Natural killer cell (primary cell): ENCODE data around the gene AFAP1L2. TPM values are rescaled to one million over a fixed set of nuclear protein-coding genes. Genes with fewer than 3 reads are reported as not detected.
"Not testable (repeated sequence)": the region's sequence is repeated elsewhere in the genome, so short reads cannot be mapped to it uniquely, and the experiment has no call there.

Experiments
- ATAC-seq, 3 donors: fragments of 150-1000 bp in 2 of 3; fragments of 200-7000 bp in 1 of 3; cut with Tn5 transposase; 1 replicate in 1 of 3; 2 replicates in 2 of 3; pipeline ENCODE4 v1.10.0; 2021; ENCODE audit warnings: mild to moderate bottlenecking in 2 of 3, moderate library complexity in 2 of 3
- DNase-seq, 2 donors: peaks; one replicate each; pipeline versions ENCODE4 v3.0.0 to v3.0.0-alpha.2; 2013 to 2021; ENCODE audit warnings: mixed read lengths in 1 of 2
- H3K27ac ChIP-seq: one replicate; pipeline ENCODE4 v1.5.1; 2013; ENCODE audit warnings: mild to moderate bottlenecking, low read length
- H3K27me3 ChIP-seq: one replicate; pipeline ENCODE4 v1.6.1; 2013; ENCODE audit warnings: low read length; ENCODE audit not compliant: control insufficient read depth, insufficient read depth
- H3K36me3 ChIP-seq: one replicate; pipeline ENCODE4 v1.6.1; 2013; ENCODE audit warnings: low read length; ENCODE audit not compliant: control insufficient read depth, insufficient read depth
- H3K4me1 ChIP-seq: one replicate; pipeline ENCODE4 v1.6.1; 2013; ENCODE audit warnings: low read length; ENCODE audit not compliant: control insufficient read depth, insufficient read depth
- H3K4me3 ChIP-seq: one replicate; pipeline ENCODE4 v1.5.1; 2013; ENCODE audit warnings: low read length
- H3K9me3 ChIP-seq: one replicate; pipeline ENCODE4 v1.6.1; 2013; ENCODE audit warnings: low read length; ENCODE audit not compliant: control insufficient read depth, insufficient read depth
- H3K27ac Mint-ChIP-seq, 2 donors: one replicate each; pipeline ENCODE4 v1.8.0; 2022; ENCODE audit warnings: mild to moderate bottlenecking in 2 of 2, mixed read lengths in 2 of 2, moderate library complexity in 1 of 2
- H3K27me3 Mint-ChIP-seq, 2 donors: one replicate each; pipeline ENCODE4 v1.8.0; 2022; ENCODE audit warnings: low read depth in 2 of 2, mixed read lengths in 2 of 2
- H3K36me3 Mint-ChIP-seq: one replicate; pipeline ENCODE4 v1.8.0; 2022; ENCODE audit warnings: mixed read lengths
- H3K4me1 Mint-ChIP-seq, 2 donors: one replicate each; pipeline ENCODE4 v1.8.0; 2022; ENCODE audit warnings: mixed read lengths in 2 of 2
- H3K4me3 Mint-ChIP-seq: one replicate; pipeline ENCODE4 v1.8.0; 2022; ENCODE audit warnings: mild to moderate bottlenecking, moderate library complexity, mixed read lengths
- H3K9me3 Mint-ChIP-seq, 2 donors: one replicate each; pipeline ENCODE4 v1.8.0; 2022; ENCODE audit warnings: mixed read lengths in 2 of 2
- WGBS: methylation state at CpG from one replicate; pipeline ENCODE4 v1.1.7; 2013; ENCODE audit warnings: missing lambda C conversion rate; ENCODE audit not compliant: insufficient coverage; 5-methylcytosine and 5-hydroxymethylcytosine counted together
- intact Hi-C: fragments of 100-400 bp; cut with micrococcal nuclease; formaldehyde crosslinking; loops from one replicate; pipeline ENCODE4 v1.14.2; 2022
- total RNA-seq, 4 donors: library from RNA; stranded (reverse); fragments of 120-200 nt in 1 of 4; gene quantifications; one replicate each; pipeline versions ENCODE4 v1.2.3 to v1.2.4, GENCODE V29; 2013 to 2022
- TF ChIP-seq, protein P1 (sequence below): fragments of 200-600 bp; IDR thresholded peaks from one replicate; pipeline ENCODE4 v1.8.0; 2022; ENCODE audit warnings: antibody characterized with exemption

Gene AFAP1L2
- total RNA-seq, 3 donors from 2014 or later (not counting 1 experiment from before 2014, with no cell fraction given) = 0.66 to 2.8 (median 1.3) TPM

DNA sequence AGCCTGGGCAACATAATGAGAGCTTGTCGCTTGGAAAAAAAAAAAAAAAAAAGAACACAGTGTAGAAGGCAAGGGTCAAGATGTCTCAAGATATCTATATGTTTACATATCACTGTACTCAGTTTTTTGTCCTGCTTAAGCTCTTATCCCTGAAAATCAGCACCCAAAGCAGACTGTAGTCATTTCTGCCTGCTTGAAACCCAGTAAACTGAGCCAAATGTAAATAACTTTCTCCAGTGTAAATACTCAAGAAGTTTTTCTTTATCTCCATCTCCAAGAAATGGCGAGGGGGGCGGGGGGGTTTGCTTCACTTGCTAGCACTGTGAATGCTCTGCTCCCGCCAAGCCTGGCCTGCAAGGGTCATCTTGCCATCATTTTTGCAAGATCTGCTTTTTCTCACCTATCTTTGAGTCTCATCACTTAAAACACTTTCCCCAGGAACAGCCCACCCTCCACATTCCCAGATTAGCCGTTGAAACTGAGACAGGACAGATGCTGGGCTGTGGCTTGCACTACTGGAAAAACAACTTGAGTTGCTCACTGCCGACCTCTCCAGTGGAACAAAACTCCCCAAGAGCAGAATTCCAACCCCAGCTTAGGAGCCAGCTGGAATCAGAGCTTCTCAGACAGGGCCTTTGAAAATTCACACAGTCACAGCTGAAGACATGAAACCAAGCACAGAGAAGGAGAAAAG lies 54.6 kb downstream of the AFAP1L2 start:
- ATAC-seq (no peak), DNase-seq (no peak)
- Histone ChIP-seq H3K4me1 (no peaks in the 10 kb centered on the region), H3K9me3 (no peaks in the 10 kb centered on the region), H3K27me3 (no peaks in the 10 kb centered on the region), H3K36me3 (no peaks in the 10 kb centered on the region), H3K4me3 (no peak overlapping the region), H3K27ac (no peak overlapping the region)
- Mint-ChIP-seq H3K4me1 (no peaks in the 10 kb centered on the region), H3K27ac (no peak overlapping the region), H3K36me3 (no peaks in the 10 kb centered on the region), H3K27me3 (peaks cover 0 to 6% of the 10 kb centered on the region in 2 donors), H3K4me3 (no peak overlapping the region), H3K9me3 (no peaks in the 10 kb centered on the region)
- intact Hi-C loops = no loop called here
- TF ChIP-seq, protein P1, sequence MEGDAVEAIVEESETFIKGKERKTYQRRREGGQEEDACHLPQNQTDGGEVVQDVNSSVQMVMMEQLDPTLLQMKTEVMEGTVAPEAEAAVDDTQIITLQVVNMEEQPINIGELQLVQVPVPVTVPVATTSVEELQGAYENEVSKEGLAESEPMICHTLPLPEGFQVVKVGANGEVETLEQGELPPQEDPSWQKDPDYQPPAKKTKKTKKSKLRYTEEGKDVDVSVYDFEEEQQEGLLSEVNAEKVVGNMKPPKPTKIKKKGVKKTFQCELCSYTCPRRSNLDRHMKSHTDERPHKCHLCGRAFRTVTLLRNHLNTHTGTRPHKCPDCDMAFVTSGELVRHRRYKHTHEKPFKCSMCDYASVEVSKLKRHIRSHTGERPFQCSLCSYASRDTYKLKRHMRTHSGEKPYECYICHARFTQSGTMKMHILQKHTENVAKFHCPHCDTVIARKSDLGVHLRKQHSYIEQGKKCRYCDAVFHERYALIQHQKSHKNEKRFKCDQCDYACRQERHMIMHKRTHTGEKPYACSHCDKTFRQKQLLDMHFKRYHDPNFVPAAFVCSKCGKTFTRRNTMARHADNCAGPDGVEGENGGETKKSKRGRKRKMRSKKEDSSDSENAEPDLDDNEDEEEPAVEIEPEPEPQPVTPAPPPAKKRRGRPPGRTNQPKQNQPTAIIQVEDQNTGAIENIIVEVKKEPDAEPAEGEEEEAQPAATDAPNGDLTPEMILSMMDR = no peak
- 86% methylated on average over 5 of the region's 6 CpGs for WGBS

DNA sequence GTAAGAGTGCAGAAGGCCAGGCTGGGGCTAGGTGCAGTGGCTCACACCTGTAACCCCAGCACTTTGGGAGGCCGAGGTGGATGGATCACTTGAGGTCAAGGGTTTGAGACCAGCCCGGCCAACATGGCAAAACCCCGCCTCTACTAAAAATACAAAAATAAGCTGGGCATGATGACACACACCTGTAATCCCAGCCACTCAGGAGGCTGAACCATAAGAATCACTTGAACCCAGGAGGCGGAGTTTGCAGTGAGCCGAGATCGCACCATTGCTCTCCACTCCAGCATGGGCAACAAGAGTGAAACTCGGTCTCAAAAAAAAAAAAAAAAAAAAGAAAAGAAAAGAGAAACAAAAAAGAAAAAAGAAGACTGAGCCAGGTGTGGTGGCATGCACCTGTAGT lies 55.2 kb downstream of the AFAP1L2 start:
- H3K27ac Mint-ChIP-seq, H3K36me3 ChIP-seq, intact Hi-C loops, H3K4me3 Mint-ChIP-seq, DNase-seq, H3K27ac ChIP-seq, H3K27me3 Mint-ChIP-seq, H3K4me1 ChIP-seq, H3K9me3 ChIP-seq, ATAC-seq, H3K9me3 Mint-ChIP-seq, H3K27me3 ChIP-seq, H3K4me3 ChIP-seq, H3K36me3 Mint-ChIP-seq, H3K4me1 Mint-ChIP-seq: not testable (repeated sequence)
- 92% methylated on average over 7 of the region's 7 CpGs for WGBS

DNA sequence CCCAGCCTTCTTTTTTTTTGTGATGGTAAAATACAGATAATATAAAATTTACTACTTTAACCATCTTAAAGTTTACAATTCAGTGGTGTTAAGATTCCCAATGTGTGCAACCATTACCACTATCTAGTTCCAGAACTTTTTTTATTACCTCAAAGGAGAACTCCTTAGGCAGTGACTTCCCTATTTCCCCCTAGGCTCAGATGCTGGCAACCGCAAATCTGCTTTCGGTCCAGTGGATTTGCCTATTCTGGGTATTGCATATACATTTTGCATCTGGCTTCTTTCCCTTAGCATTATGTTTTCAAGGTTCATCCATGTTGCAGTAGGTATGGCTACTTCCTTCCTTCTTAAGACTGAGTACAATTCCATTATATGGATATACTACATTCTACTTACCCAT lies 56.5 kb downstream of the AFAP1L2 start:
- Mint-ChIP-seq H3K4me1 (no peaks in the 10 kb centered on the region), H3K27me3 (peaks cover 0 to 9% of the 10 kb centered on the region in 2 donors), H3K36me3 (no peaks in the 10 kb centered on the region), H3K27ac (no peak overlapping the region), H3K9me3 (no peaks in the 10 kb centered on the region), H3K4me3 (no peak overlapping the region)
- Histone ChIP-seq H3K36me3 (no peaks in the 10 kb centered on the region), H3K4me1 (no peaks in the 10 kb centered on the region), H3K27ac (no peak overlapping the region), H3K27me3 (no peaks in the 10 kb centered on the region), H3K9me3 (no peaks in the 10 kb centered on the region), H3K4me3 (no peak overlapping the region)
- intact Hi-C loops = no loop called here
- ATAC-seq (no peak), DNase-seq (no peak)
- TF ChIP-seq, protein P1 = no peak
- 94% methylated on average over 2 of the region's 2 CpGs for WGBS

DNA sequence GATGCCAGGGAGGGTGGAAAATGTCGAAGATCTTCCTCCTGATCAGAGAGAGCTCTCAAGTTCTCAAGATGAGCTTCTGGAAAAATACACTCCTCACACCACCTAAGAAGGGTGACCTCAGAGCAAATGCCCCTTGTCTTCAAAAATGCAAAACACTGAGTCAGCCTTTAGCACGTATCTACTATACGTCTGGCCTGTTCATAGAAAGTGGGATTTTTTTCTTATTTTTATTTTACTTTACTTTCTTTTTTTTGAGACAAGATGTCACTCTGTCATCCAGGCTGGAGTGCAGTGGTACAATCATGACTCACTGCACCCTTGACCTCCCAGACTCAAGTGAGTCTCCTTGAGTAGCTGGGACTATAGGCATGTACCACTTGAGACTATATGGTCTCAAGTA lies 57.1 kb downstream of the AFAP1L2 start:
- Histone ChIP-seq H3K4me3 (no peak overlapping the region), H3K27me3 (no peaks in the 10 kb centered on the region), H3K9me3 (no peaks in the 10 kb centered on the region), H3K4me1 (no peaks in the 10 kb centered on the region), H3K36me3 (no peaks in the 10 kb centered on the region), H3K27ac (no peak overlapping the region)
- Mint-ChIP-seq H3K4me1 (no peaks in the 10 kb centered on the region), H3K4me3 (no peak overlapping the region), H3K27ac (no peak overlapping the region), H3K9me3 (no peaks in the 10 kb centered on the region), H3K36me3 (no peaks in the 10 kb centered on the region), H3K27me3 (peaks cover 0 to 9% of the 10 kb centered on the region in 2 donors)
- TF ChIP-seq, protein P1 = no peak
- DNase-seq (no peak), ATAC-seq (no peak)
- WGBS = 71% methylated on average over 1 of the region's 3 CpGs
- intact Hi-C loops = no loop called here
